GM19438 (cell line): ENCODE results near the gene JAK2.
A peak's percentile ranks its signal among the peaks of the same experiment; 100 is the strongest.
"Not testable (repeated sequence)": the region's sequence is repeated elsewhere in the genome, so short reads cannot be mapped to it uniquely, and the experiment has no call there.

ENCODE experiments used
- ATAC-seq: cut with Tn5 transposase; IDR thresholded peaks from one replicate; pipeline ENCODE4 v1.9.1; 2021; ENCODE audit warnings: low read depth; ENCODE audit not compliant: unreplicated experiment

The JAK2 gene

DNA sequence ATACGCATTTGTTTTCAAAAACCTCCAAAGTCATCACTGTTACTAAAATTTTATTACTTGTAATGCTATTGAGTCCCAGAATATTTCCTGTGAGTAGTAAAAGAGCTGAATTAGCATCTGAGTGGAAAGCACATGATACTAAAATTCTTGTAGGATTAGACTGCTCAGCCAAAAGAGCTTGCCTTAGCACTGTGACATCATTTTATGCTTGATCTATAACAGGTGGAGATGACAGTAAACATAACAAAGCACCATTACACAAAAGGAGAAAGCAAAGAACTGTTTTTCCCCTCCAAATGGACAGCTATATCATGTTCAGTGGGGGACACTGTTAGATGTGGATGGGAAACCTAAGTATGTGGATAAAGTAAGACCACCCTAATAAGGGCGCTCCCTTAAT, 5.8 kb upstream of the JAK2 start:
- no peak for ATAC-seq

- ATAC-seq, result no peak
Measured at GRCh38 chr9:4980086-4980727, 4.9 kb upstream of the JAK2 start.

GRCh38 chr9:4982721-4983482, 2.2 kb upstream of the JAK2 start:
- ATAC-seq, result no peak

- no peak for ATAC-seq
Measured at GRCh38 chr9:4983601-4984165, 1.4 kb upstream of the JAK2 start.

- ATAC-seq, result peak; percentile 1
Measured at GRCh38 chr9:4984171-4984620, 876 bp upstream of the JAK2 start.

DNA sequence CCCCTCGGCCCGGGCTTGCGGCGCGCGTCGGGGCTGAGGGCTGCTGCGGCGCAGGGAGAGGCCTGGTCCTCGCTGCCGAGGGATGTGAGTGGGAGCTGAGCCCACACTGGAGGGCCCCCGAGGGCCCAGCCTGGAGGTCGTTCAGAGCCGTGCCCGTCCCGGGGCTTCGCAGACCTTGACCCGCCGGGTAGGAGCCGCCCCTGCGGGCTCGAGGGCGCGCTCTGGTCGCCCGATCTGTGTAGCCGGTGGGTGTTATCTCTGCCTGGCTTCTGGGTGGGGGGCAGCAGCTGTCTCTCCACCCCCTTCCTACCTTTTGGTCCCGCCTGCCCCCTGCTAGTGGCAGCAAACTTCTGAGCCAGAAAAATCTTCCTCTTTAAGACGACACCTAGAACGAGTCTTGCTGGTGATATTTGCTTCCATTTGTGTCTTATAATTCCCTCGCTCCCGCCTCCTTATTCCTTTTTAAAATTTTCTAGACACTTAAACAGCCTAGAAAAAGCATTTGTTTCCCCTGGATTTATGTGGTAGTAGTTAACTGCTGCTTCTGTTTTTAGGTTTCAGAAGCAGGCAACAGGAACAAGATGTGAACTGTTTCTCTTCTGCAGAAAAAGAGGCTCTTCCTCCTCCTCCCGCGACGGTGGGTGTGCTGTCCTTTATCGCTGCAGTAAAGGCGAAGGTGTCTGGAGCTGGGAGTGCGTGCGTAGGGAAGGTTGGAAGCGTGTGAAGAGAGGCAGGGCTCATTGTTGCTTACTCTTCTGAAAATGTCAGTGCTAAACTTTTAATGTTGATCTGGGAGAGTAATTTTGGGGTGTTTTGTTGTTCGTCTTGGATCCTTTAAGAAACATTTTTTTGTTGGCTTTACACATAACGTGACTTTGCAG, 554 bp downstream of the JAK2 start:
- ATAC-seq, result peak; percentile 23

- ATAC-seq, result no peak
Measured at GRCh38 chr9:4986296-4986695, 1.2 kb downstream of the JAK2 start.

DNA sequence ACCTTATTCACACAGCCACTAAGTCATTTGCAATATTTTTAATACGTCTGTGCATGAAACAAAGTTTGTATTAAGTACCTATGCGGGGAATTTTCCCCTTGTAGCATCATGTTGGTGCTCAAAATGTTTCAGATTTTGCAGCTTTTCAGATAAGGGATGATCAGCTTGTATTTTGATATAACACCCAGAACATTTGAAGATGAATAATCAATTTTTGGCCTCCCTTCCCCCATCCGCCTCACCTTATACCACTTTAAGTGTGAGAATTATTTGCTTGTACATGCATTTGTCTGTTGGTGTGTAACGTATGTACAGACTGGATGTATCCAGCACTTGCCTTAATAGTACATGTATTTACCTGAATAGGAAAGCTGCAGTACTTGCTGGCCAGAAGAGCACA, 1.7 kb downstream of the JAK2 start:
- no peak for ATAC-seq

DNA sequence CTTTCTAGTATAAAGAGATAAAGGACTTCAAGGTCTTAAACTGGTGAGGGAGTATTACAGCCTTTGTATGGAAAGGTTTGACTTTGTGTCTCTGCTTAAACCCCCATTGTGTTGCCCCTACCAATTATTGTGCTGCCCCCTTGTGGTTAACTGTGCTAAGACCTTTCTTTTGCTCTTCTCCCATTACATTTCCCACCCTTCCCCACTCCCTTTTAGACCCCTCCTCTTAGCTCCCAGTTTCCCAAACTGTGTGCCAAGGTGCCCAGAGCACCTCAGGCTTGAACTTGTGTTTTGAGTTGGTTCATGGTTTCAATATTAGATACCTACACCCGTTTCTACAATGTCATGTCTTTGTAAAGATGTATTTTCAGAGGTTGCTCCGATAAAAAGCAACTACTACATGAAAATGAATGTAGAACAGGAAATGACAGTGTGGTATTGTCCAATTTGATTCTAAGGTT, 2.9 kb downstream of the JAK2 start:
- ATAC-seq, result no peak

DNA sequence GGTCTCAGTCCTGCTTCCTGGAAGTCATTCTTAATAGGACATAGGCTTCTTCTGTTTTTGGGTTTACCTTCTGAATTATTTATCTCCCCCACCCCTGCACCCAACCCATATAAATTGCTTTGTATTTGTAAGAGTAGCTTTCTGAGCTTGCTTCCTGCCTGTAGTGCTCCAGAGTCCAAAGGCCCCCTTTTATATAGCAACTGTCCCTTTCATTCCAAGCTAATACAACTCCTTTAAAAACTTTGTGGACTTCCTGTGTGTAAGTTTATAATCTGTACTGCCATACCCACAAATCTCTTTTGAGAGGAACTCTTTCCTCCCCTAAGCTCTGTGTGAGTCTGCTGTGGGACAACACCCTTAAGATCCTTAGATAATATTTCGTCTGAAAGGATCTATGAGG, 7.8 kb downstream of the JAK2 start:
- ATAC-seq, result no peak

DNA sequence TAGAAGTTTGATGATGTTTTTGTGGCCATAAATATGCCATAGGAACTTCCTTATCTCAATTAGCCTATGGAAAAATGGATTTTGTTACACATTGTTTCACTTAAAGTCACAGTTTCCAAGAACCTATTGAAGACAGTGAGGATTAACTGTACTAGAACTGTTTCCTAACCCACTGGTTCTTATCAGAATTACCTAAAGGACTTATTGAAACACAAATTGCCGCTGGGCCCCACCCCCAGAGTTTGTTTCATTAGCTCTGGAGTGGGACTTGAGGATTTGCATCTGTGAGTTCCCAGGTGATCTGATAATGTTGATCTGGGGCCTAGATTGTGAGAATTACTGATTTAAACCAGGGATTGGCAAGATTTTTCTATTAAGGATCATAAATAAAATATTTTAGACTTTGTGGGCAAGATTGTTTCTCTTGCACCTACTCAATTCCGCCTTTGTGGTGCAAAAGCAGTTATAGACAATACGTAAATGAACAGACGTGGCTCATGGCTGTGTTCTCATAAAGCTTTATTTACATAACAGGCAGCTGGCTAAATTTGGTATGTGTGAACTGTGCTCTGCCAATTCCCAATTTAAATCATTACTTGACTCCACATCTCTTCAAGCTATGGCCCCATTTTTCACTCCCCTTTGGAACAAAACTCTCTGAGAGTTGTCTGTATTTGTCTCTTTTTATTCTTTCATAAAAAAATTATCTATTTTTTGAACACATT, 9.3 kb downstream of the JAK2 start:
- no peak for ATAC-seq

DNA sequence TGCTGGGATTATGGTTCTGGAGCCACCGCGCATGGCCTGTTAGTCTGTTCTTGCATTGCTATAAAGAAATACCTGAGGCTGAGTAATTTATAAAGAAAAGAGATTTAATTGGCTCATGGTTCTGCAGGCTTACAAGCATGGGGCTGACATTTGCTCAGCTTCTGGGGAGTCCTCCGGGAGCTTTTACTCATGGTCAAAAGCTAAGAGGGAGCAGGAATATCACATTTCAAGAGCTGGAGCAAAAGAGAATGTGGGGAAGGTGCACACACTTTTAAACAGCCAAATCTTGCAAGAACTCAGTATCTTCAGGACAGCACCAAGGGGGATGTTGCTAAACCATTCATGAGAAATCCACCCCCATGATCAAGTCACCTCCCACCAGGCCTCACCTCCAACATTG, 12.1 kb downstream of the JAK2 start:
- ATAC-seq, result no peak

DNA sequence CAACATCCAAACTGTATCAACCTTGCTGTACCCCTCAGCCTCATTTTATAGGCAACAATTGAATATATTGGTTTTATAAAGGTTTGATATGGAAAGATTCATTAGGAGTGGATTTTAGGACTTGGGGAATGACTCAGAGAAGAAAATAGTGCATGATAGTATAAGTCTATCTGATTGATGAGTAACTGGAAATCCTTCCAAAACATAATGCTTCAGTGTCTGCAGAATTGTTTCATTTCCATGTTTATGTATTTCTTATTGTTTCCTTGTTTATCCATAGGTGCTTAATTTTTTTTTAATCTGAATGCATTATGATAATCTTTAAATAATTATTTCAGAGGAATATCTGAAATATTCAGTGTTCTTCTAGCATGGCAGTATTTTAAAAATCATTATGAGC, 12.6 kb downstream of the JAK2 start:
- no peak for ATAC-seq

DNA sequence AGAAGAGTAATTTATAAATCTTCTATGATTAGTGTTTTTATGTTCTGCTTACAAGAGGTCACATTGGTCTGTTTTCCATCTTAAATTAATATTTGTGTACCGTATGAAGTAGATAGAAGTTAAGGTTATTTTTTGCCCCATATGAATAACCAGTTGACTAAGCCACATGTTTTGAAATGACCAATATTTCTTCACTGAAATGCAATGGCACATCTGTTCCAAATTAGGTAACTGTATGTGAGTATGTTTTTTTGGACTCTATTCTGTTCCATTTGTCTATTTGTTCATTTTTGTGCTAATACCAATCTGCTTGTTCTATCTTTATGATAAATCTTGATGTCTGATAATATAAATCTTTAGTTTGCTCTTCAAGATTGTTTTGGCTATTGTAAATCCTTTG, 17.7 kb downstream of the JAK2 start:
- no peak for ATAC-seq

DNA sequence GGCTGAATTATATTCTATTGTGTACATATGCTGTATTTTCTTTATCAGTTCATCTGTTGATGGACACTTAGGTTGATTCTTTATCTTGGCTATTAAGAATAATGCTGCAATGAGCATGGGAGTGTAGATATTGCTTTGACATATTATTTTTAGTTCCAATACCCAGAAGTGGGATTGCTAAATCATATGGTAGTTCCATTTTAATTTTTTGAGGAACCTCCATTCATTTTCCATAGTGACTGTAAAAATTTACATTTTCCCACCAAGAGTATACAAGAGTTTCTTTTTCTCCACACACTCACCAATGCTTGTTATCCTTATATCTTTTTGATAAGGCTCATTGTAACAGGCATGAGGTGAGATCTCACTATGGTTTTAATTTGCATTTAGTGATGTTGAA, 19.4 kb downstream of the JAK2 start:
- ATAC-seq, result no peak

- no peak for ATAC-seq
Measured at GRCh38 chr9:5008202-5008601, 23.1 kb downstream of the JAK2 start.

- ATAC-seq, result no peak
Measured at GRCh38 chr9:5013374-5013773, 28.3 kb downstream of the JAK2 start.

DNA sequence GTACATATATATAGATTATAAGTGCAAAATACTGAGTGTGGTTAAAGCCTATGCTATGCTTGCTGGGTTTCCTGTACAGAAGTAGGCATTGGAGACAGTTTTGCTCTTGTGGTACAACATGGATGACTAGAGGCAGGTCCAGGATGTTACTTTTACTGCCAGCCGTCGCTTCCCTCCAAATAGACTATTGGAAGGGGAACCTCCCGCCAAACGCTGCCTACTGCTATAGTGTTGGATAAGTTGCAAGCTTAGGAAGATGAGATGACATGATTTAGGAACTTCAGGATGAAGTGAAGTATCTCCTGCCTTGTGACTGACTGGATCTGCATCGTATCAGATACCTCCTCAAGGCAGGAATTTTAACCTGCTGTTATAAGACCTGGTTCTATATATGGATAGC, 30.9 kb downstream of the JAK2 start:
- no peak for ATAC-seq

GRCh38 chr9:5025416-5025815, 40.3 kb downstream of the JAK2 start:
- no peak for ATAC-seq

GRCh38 chr9:5031941-5032340, 46.9 kb downstream of the JAK2 start:
- ATAC-seq, result not testable (repeated sequence)
